HCT116 (cell line): ENCODE measurements around the gene GZF1. TPM values are rescaled to one million over a fixed set of nuclear protein-coding genes. Genes with fewer than 3 reads are reported as not detected.

Experiments
- ATAC-seq: fragments of 200-7000 bp; cut with Tn5 transposase; 2 replicates; pipeline ENCODE4 v1.9.1; 2020; ENCODE audit warnings: mild to moderate bottlenecking, moderate library complexity
- BruUV-seq: library from RNA; stranded (reverse); fragments of 400-500 nt; replicated peaks from 2 replicates; lab custom pipeline; 2021; lab: Mats Ljungman, UMichigan
- CTCF ChIA-PET: fragments of 300-600 bp; sonication (Branson Sonifier 250); formaldehyde crosslinking; loops from one replicate; lab custom pipeline; 2021; ENCODE audit warnings: antibody characterized with exemption; lab: Charles Lee
- POLR2A ChIA-PET: fragments of 300-600, 350-600 bp; sonication (Branson Sonifier 250); formaldehyde crosslinking; loops from one replicate; lab custom pipeline; 2021; ENCODE audit warnings: antibody characterized with exemption; lab: Charles Lee
- RAD21 ChIA-PET, 2 experiments: fragments of 300-600 bp; sonication (Branson Sonifier 250); formaldehyde crosslinking; loops; one replicate each; lab custom pipeline; 2023; ENCODE audit warnings: low total read pairs in 2 of 2; ENCODE audit not compliant: uncharacterized antibody in 2 of 2, unreplicated experiment in 2 of 2, low non-redundant PET in 1 of 2; lab: Charles Lee
- DNase-seq: peaks from one replicate; pipeline ENCODE4 v3.0.0-alpha.2; 2010; ENCODE audit warnings: low read depth, low spot score
- H2AFZ ChIP-seq: fragments of 200-600 bp; shearing (Covaris generic), sonication (generic); 2 replicates; pipeline ENCODE4 v1.6.1; 2017; ENCODE audit warnings: low read depth, mixed run types, mixed read lengths, antibody characterized with exemption, low read length; ENCODE audit not compliant: poor library complexity, severe bottlenecking
- H3K27ac ChIP-seq: 2 replicates; pipeline ENCODE4 v1.5.1; 2012; ENCODE audit warnings: low read depth, low read length
- H3K27me3 ChIP-seq: fragments of 200-600 bp; sonication (generic); 2 replicates; pipeline ENCODE4 v1.6.1; 2016; ENCODE audit warnings: mixed run types, low read length, mixed read lengths; ENCODE audit not compliant: insufficient read depth
- H3K36me3 ChIP-seq, 2 experiments: fragments of 200-500 bp in 1 of 2; fragments of 200-600 bp in 1 of 2; sonication (Bioruptor generic) in 1 of 2; sonication (generic) in 1 of 2; 2 replicates each; pipeline versions ENCODE4 v1.5.1 to v1.6.1; 2014 to 2016; ENCODE audit warnings: low read length in 2 of 2, inconsistent platforms in 1 of 2, mixed read lengths in 1 of 2, mixed run types in 1 of 2; ENCODE audit not compliant: insufficient read depth in 2 of 2, control insufficient read depth in 1 of 2
- H3K4me1 ChIP-seq, 2 experiments: fragments of 200-600 bp in 1 of 2; sonication (generic) in 1 of 2; 2 replicates each; pipeline versions ENCODE4 v1.5.1 to v1.6.1; 2012 to 2017; ENCODE audit warnings: low read length in 2 of 2, inconsistent platforms in 1 of 2, mild to moderate bottlenecking in 1 of 2, mixed read lengths in 1 of 2, mixed run types in 1 of 2, moderate library complexity in 1 of 2; ENCODE audit not compliant: insufficient read depth in 2 of 2, control insufficient read depth in 1 of 2
- H3K4me2 ChIP-seq: fragments of 200-600 bp; sonication (generic); 2 replicates; pipeline ENCODE4 v1.6.1; 2017; ENCODE audit warnings: mixed run types, low read length, mixed read lengths
- H3K4me3 ChIP-seq, 2 experiments: fragments of 200-600 bp in 1 of 2; sonication (generic) in 1 of 2; replicated peaks in 1 of 2; 2 replicates each; pipeline ENCODE4 v1.5.1; 2011 to 2016; ENCODE audit warnings: low read length in 2 of 2, control low read depth in 1 of 2, low read depth in 1 of 2, mild to moderate bottlenecking in 1 of 2, mixed read lengths in 1 of 2, mixed run types in 1 of 2
- H3K79me2 ChIP-seq: fragments of 200-600 bp; sonication (generic); 2 replicates; pipeline ENCODE4 v1.6.1; 2017; ENCODE audit warnings: mild to moderate bottlenecking, mixed run types, low read length, moderate library complexity, mixed read lengths; ENCODE audit not compliant: insufficient read depth
- H3K9ac ChIP-seq: fragments of 200-600 bp; sonication (generic); 2 replicates; pipeline ENCODE4 v1.6.1; 2016; ENCODE audit warnings: low read length, mixed read lengths
- H3K9me2 ChIP-seq: fragments of 200-600 bp; sonication (generic), shearing (Covaris generic); 2 replicates; pipeline ENCODE4 v1.6.1; 2017; ENCODE audit warnings: mixed run types, mild to moderate bottlenecking, moderate library complexity; ENCODE audit not compliant: insufficient read depth
- H3K9me3 ChIP-seq, 2 experiments: fragments of 200-500 bp in 1 of 2; fragments of 200-600 bp in 1 of 2; sonication (Bioruptor generic) in 1 of 2; sonication (generic) in 1 of 2; 2 replicates each; pipeline ENCODE4 v1.6.1; 2014 to 2017; ENCODE audit warnings: low read length in 2 of 2, mixed read lengths in 2 of 2, inconsistent platforms in 1 of 2, low read depth in 1 of 2, mild to moderate bottlenecking in 1 of 2, mixed run types in 1 of 2, moderate library complexity in 1 of 2; ENCODE audit not compliant: control insufficient read depth in 1 of 2, insufficient read depth in 1 of 2
- H4K20me1 ChIP-seq: fragments of 200-600 bp; sonication (generic), shearing (Covaris generic); 2 replicates; pipeline ENCODE4 v1.6.1; 2017; ENCODE audit warnings: mixed run types, mild to moderate bottlenecking, moderate library complexity; ENCODE audit not compliant: insufficient read depth
- ATF3 ChIP-seq: IDR thresholded peaks from 2 replicates; pipeline ENCODE4 v1.6.1; 2012
- CBX3 ChIP-seq: IDR thresholded peaks from 2 replicates; pipeline ENCODE4 v1.6.1; 2012; ENCODE audit warnings: low read depth
- CTCF ChIP-seq, 3 experiments: fragments of 200-600 bp in 1 of 3; sonication (generic) in 1 of 3; IDR thresholded peaks in 2 of 3; conservative IDR thresholded peaks in 1 of 3; 2 replicates each; pipeline ENCODE4 v1.5.1; 2012 to 2017; ENCODE audit warnings: low read depth in 2 of 3, low read length in 2 of 3, antibody characterized with exemption in 1 of 3, borderline replicate concordance in 1 of 3, control low read depth in 1 of 3, mild to moderate bottlenecking in 1 of 3, mixed read lengths in 1 of 3, mixed run types in 1 of 3, moderate library complexity in 1 of 3; ENCODE audit not compliant: insufficient read depth in 1 of 3
- EGR1 ChIP-seq: IDR thresholded peaks from 2 replicates; pipeline ENCODE4 v1.6.1; 2012; ENCODE audit warnings: low read depth
- ELF1 ChIP-seq: IDR thresholded peaks from 2 replicates; pipeline ENCODE4 v1.6.1; 2012; ENCODE audit warnings: low read depth, borderline replicate concordance
- EZH2 ChIP-seq: fragments of 200-600 bp; sonication (generic); IDR thresholded peaks from 2 replicates; pipeline ENCODE4 v1.6.1; 2017; ENCODE audit warnings: antibody characterized with exemption, mixed run types
- EZH2phosphoT487 ChIP-seq: fragments of 200-600 bp; IDR thresholded peaks from 2 replicates; pipeline ENCODE4 v1.6.1; 2018; ENCODE audit warnings: antibody characterized with exemption, borderline replicate concordance
- FOSL1 ChIP-seq: IDR thresholded peaks from 2 replicates; pipeline ENCODE4 v1.6.1; 2012; ENCODE audit warnings: low read depth
- JUND ChIP-seq: IDR thresholded peaks from 2 replicates; pipeline ENCODE4 v1.6.1; 2012
- MAX ChIP-seq: IDR thresholded peaks from 2 replicates; pipeline ENCODE4 v1.6.1; 2012
- POLR2A ChIP-seq: IDR thresholded peaks from 2 replicates; pipeline ENCODE4 v1.7.0; 2011; ENCODE audit warnings: borderline replicate concordance; ENCODE audit not compliant: insufficient read depth, insufficient read length; ENCODE audit errors: extremely low read depth
- POLR2AphosphoS5 ChIP-seq: IDR thresholded peaks from 2 replicates; pipeline ENCODE4 v1.6.1; 2011; ENCODE audit warnings: mild to moderate bottlenecking, low read depth, low read length, moderate library complexity
- RAD21 ChIP-seq: IDR thresholded peaks from 2 replicates; pipeline ENCODE4 v1.6.1; 2012; ENCODE audit warnings: low read depth, mild to moderate bottlenecking
- REST ChIP-seq: IDR thresholded peaks from 2 replicates; pipeline ENCODE4 v1.6.1; 2012; ENCODE audit warnings: low read depth
- SP1 ChIP-seq: IDR thresholded peaks from 2 replicates; pipeline ENCODE4 v1.6.1; 2012; ENCODE audit warnings: low read depth
- SRF ChIP-seq: IDR thresholded peaks from 2 replicates; pipeline ENCODE4 v1.6.1; 2012; ENCODE audit warnings: low read depth
- YY1 ChIP-seq: IDR thresholded peaks from 2 replicates; pipeline ENCODE4 v1.6.1; 2011; ENCODE audit warnings: low read length, low read depth, moderate library complexity, mild to moderate bottlenecking; ENCODE audit not compliant: insufficient replicate concordance; ENCODE audit errors: extremely low read depth
- ZBTB33 ChIP-seq: IDR thresholded peaks from 2 replicates; pipeline ENCODE4 v1.6.1; 2011; ENCODE audit warnings: mild to moderate bottlenecking, low read length, moderate library complexity; ENCODE audit not compliant: insufficient replicate concordance; ENCODE audit errors: extremely low read depth
- ZFX ChIP-seq: fragments of 450-650 bp; IDR thresholded peaks from 2 replicates; pipeline ENCODE4 v1.6.1; 2017
- ZNF274 ChIP-seq: fragments of 200-500 bp; sonication (Bioruptor generic); IDR thresholded peaks from 2 replicates; pipeline ENCODE4 v1.6.1; 2014; ENCODE audit warnings: mild to moderate bottlenecking, low read depth, low read length, inconsistent platforms
- intact Hi-C: fragments of 100-400 bp; cut with micrococcal nuclease; formaldehyde crosslinking; loops from 2 replicates; pipeline ENCODE4 v1.10.0; 2022
- total RNA-seq: library from RNA; stranded (reverse); gene quantifications from one replicate; pipeline ENCODE4 v1.2.1, GENCODE V29; 2021; ENCODE audit not compliant: unreplicated experiment

GZF1 gene
- total RNA-seq, 1 experiment from 2014 or later: 10.4 TPM

GRCh38 chr20:23334111-23334510 is 27.9 kb upstream of the GZF1 start:
- Histone ChIP-seq H4K20me1 (no peaks in the 10 kb centered on the region), H3K4me3 (no peak overlapping the region), H3K36me3 (no peaks in the 10 kb centered on the region), H3K9ac (no peak overlapping the region), H3K9me2 (no peaks in the 10 kb centered on the region), H3K4me1 (no peaks in the 10 kb centered on the region), H2AFZ (no peak overlapping the region), H3K27me3 (peaks cover 18% of the 10 kb centered on the region; the same call in 1 of the 2 replicates), H3K79me2 (no peaks in the 10 kb centered on the region), H3K4me2 (no peak overlapping the region), H3K9me3 (no peaks in the 10 kb centered on the region), H3K27ac (no peak overlapping the region)
- ChIA-PET RAD21 (no interaction called here), CTCF (no interaction called here), POLR2A (no interaction called here)
- DNase-seq (no peak), ATAC-seq (no peak)
- intact Hi-C loops: no loop called here
- BruUV-seq: no TSS peak
- no peak for TF ChIP-seq POLR2AphosphoS5
- no peak for TF ChIP-seq ZFX
- no peak for TF ChIP-seq JUND
- no peak for TF ChIP-seq EGR1
- no peak for TF ChIP-seq ELF1
- TF ChIP-seq POLR2A: no peak
- TF ChIP-seq EZH2: no peak
- no peak for TF ChIP-seq SRF
- TF ChIP-seq ATF3: no peak
- no peak for TF ChIP-seq ZNF274
- no peak for TF ChIP-seq CBX3
- TF ChIP-seq YY1: no peak
- no peak for TF ChIP-seq CTCF (IDR thresholded peaks at IDR 0.05 in 2 of 3, conservative IDR thresholded peaks at IDR 0.05 in 1 of 3; ENCODE audit: borderline replicate concordance in 1 of 3, insufficient read depth in 1 of 3, low read depth in 2 of 3, low read length in 2 of 3)
- TF ChIP-seq RAD21: no peak
- TF ChIP-seq EZH2phosphoT487: no peak
- TF ChIP-seq SP1: no peak
- TF ChIP-seq MAX: no peak
- no peak for TF ChIP-seq REST
- no peak for TF ChIP-seq ZBTB33
- no peak for TF ChIP-seq FOSL1
